ENCODE measurements around the gene DTNB.

Gene DTNB

GRCh38 chr2:25379535-25379934 lies 293.8 kb downstream of the DTNB start:
- no peak for FAIRE-seq

- no peak for FAIRE-seq
Observed at GRCh38 chr2:25378731-25379490, 294.5 kb downstream of the DTNB start.

GRCh38 chr2:25377822-25378421 lies 295.5 kb downstream of the DTNB start:
- FAIRE-seq, result no peak

GRCh38 chr2:25376750-25377621 lies 296.4 kb downstream of the DTNB start:
- FAIRE-seq, result no peak

- FAIRE-seq, result no peak
Observed at GRCh38 chr2:25375989-25376545, 297.3 kb downstream of the DTNB start.

DNA sequence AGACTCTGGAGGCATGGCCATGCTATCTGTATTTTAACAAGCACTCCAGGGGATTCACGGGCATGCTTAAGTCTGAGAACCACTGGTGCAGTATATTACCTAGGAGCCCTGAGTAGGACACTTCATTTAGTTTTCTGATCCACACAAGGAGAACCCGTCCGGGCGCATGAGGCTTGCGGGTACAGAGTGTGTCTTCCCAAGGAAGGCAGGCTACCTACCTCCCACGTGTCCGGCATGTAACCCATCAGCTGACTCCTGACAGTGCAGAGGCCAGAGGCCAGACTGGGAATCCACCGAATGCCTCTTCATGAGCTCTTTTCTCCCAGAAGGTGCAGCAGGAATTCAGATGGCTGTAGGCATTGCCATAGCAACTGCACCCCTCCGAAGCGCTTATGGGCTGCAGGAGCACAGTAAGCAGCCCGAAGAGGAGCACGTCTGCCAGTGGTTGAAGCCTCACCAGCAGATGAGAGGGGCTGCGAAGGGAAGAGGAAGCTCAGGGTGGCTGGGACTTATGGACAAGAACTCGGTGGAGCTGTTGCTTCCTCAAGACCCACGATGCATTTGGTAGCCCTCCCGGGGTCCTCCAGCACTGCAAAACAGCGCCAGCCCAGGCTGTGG lies 297.9 kb downstream of the DTNB start:
- no peak for FAIRE-seq

- no peak for FAIRE-seq
Observed at GRCh38 chr2:25374827-25375226, 298.6 kb downstream of the DTNB start.

GRCh38 chr2:25374411-25374810 lies 299.0 kb downstream of the DTNB start:
- FAIRE-seq, result no peak

- FAIRE-seq, result no peak
Observed at GRCh38 chr2:25373269-25373981, 300.0 kb downstream of the DTNB start.

DNA sequence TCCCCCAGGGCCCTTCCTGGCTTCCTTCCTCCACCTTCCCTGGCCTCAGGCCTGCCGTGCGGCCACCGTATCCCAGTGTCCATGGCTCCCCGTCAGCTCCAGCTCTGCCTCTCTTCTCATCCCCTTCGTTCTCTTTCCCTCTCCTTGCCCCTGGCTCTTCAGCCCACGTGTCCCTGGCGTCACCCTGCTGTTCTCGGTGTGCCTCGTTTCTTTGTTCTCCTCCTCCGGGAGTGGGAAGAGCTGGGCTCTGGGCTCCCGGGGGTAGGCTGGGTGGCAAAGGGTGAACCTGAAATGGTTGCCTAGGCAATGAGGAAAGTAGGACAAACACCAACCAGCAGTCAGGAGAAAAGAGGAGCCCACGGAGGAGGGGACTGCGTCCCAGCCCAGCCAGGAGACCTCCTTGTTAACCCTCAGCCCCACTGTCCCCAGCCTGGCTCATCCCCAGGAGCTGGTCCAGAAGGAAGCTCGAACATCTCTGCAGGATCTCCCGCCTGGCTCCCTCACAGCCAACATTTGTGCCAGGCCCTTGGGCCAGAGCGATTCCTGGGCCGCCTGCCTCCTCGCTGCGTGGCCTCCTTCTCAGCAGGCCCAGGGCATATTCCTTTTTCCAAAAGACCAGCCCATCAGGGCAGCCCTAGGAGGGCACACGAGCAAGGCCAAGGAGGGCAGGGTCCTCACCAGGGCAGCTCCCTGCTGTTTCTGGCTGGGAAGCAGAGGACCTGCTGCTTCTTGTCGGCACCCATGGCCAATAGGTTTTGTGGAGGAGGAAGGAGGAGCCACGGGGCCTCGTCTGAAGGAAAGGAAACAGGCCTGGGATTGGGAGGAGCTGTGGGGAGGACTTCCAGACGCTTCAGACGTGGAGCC lies 300.7 kb downstream of the DTNB start:
- no peak for FAIRE-seq

DNA sequence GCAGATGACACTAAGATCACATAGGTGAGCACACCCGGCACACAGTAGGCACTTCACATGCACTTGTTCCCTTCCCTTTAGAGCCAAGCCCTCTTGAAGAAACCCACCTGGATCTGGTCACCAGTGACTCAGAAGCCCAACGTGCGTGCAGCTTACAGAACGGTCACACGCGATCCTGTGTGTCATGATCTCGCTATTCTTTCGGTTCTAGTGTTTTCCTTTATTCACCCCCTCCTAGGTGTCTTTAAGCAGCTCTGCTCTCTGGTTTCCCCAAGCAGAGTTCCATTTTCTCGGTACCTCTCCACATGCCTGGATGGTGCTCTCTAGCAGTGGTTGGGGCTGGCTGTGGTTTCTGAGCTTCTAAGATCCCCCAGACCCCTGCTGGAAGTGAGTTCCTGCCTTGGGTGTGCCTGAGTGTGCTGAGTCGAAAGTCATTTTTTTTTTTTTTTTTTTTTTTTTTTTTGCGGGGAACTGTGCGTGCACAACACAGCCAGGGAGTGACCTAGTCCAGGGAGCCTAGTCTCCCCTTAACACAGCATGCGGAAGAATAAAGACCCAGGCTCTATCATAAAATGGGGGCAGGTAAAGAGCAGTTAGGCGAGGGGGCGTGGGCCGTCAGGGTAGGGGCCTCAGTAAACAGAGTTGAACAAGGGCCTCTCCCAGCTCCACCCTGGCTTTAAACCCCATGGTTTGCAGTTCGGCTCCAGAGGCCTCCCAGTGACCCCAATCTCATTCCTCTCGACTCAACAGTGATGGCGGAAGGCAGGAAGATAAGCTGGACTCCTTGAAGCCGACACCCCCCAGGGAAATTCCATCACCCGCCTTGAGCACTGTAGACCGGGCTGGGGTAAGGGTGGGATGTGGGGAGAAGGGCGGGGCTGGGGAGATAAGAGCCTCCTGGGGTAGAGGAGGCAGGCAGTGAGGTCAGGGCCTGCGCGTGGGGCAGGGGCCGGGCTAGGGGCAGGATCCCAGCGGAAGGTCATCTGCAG lies 301.8 kb downstream of the DTNB start:
- no peak for FAIRE-seq

- FAIRE-seq, result no peak
Observed at GRCh38 chr2:25369876-25370275, 303.5 kb downstream of the DTNB start.

GRCh38 chr2:25369439-25369838 lies 303.9 kb downstream of the DTNB start:
- no peak for FAIRE-seq

GRCh38 chr2:25368660-25369059 lies 304.7 kb downstream of the DTNB start:
- peak; percentile 92 for FAIRE-seq

DNA sequence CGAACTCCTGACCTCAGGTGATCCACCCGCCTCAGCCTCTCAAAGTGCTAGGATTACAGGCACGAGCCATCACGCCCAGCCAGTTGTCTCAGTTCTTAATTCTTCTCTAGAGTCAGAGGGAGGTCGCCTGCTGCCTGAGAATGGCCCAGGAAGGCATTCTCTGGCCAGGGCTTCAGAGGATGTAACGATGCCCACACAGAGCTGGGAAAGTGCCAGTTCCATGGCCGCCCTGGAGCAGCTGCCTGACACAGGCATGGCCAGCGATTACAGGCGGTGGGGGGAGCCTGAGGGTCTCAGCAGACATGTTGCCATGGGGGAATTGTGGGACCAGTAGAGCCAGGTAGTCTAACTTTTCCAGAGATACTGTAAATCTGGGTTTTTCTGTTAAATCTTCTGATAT lies 306.1 kb downstream of the DTNB start:
- no peak for FAIRE-seq

DNA sequence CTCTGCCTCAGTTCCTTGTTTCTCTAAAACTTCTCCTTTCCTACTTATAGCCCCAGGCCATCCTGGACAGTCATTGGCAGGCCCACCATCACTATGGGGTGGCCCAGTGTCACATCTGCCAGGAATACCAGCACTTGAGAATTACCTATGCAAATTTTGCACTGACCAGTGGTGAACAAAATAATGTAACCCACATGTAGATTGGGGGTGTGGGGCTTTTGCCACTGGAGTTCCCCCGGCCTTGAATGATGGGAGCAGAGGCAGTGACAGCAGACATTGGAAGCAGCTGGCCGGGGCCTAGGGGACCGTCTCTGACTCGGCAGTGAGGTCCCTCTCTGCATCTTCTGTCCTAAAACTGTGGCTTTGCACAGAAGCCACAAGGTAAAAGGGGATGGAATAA lies 306.7 kb downstream of the DTNB start:
- no peak for FAIRE-seq

DNA sequence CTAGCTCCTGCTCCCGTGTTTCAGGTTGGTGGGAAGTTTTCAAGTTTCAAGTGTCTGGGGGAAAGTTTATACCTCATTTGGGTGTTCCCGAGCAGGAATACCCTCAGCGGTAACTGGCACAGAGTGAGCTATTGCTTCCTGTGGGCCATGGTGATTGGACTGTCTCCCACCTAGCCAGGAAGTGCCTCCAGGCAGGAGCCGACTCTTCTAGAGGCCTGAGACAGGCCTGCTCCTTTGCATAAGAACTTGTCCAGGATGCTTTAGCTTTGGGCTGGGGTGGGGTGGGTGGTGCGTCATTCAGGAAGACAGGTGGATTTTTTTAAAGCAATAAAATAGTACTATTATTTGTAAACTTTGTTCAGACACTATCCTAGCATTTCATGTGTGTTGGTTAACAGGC lies 308.1 kb downstream of the DTNB start:
- FAIRE-seq, result no peak

- no peak for FAIRE-seq
Observed at GRCh38 chr2:25363733-25364132, 309.6 kb downstream of the DTNB start.

DNA sequence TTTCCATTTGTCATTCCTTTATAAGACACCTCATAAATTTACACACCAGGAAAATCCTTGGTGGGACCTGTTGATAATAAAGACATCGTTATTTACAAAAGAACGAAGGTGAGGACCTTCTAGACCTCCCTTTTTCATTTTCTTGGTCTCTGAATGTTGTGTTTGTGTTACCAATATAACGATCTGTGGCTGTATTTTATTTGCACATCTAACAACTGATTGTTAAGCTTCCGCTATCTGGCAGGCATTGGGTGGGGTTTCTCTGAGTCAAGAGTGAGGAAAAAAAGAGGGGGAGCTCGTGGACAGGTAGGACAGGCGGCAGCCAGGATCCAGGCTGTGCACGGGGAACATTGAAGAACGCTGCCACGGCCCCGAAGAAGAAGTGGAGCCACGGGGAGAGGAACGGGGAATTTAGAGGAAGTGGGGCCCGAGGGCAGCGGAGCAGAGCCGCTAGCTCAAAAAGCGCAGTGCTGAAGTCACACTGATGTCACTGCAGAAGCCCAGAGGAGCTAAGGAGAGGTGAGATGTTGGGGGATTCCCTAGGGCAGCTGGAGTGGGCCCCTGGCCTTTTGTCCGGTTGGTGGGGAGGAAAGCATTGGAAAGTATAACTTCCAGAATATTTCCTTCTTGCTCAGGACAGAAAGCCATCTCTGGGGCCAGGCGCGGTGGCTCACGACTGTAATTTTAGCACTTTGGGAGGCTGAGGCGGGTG lies 310.8 kb downstream of the DTNB start:
- no peak for FAIRE-seq

All from endometrium (tissue), 2 donors.